ENCODE data around the gene FUT1. TPM values are rescaled to one million over a fixed set of nuclear protein-coding genes. Genes with fewer than 3 reads are reported as not detected.

FUT1 gene
- total RNA-seq, 4 donors from 2014 or later, result 0.98 to 4.2 (median 2.4) TPM

GRCh38 chr19:48722196-48722708 lies 30.2 kb downstream of the FUT1 start:
- 81 to 82% methylated on average over 10 to 11 of the region's 11 CpGs for WGBS, 2 donors
- H3K9me3 ChIP-seq, result no peaks in the 10 kb centered on the region
- no peak for DNase-seq (ENCODE audit: low spot score in 2 of 2)
- no peak overlapping the region for H3K27ac ChIP-seq
- H3K36me3 ChIP-seq, result no peaks in the 10 kb centered on the region
- no peak overlapping the region for H3K4me3 ChIP-seq
- TF ChIP-seq CTCF (IDR thresholded peaks at IDR 0.05) (no peak), EP300 (IDR thresholded peaks at IDR 0.05) (no peak), POLR2A (IDR thresholded peaks at IDR 0.05) (no peak)
- H3K4me1 ChIP-seq, result peaks cover 0 to 61% (median 26%) of the 10 kb centered on the region in 4 donors
- no peaks in the 10 kb centered on the region for H3K27me3 ChIP-seq

DNA sequence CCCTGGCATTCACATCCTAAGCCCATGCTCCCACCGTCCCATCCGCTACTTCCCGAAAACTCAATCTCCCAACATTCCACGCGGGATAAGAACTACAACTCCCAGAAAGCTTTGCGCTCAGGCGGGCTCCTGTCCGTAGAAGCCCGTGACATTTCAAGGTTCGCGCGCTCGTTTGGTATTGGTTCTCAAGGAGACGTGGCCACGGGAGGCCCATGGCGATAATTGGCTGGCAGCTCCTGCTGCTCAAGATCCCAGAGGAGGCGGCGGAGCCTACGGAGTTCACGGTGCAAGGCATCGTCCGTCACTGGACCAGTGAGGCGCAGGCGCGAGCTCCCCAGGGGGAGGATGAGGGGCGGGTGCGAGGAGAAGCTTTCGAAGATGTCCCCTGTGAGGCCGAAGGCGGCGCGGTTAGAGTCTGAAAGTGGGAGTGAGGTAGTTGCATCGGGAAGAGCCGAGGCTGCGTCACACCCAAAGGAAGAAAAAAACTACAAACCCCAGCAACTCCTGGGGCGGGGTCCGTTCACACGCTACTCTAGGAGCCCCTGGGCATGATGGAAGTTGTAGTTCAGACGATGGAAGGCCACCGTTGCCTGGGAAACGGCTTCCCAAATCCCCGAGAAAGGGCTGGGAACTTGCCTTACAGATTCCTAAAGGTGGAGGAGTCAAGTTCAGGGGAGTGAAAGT lies 31.7 kb downstream of the FUT1 start:
- peak overlapping the region; percentile 36 to 63 (median 59) for H3K4me3 ChIP-seq
- no peaks in the 10 kb centered on the region for H3K36me3 ChIP-seq
- no peaks in the 10 kb centered on the region for H3K9me3 ChIP-seq
- WGBS, 2 donors, result 15 to 22% methylated on average over 39 to 42 of the region's 42 CpGs
- H3K27me3 ChIP-seq, result no peaks in the 10 kb centered on the region
- peak overlapping the region; percentile 88 to 96 (median 92) for H3K27ac ChIP-seq
- TF ChIP-seq CTCF (IDR thresholded peaks at IDR 0.05), result peak in 2 of 5 experiments; percentile 19 to 23
- peak in 1 of 2 donors; percentile 24 for TF ChIP-seq POLR2A (IDR thresholded peaks at IDR 0.05)
- TF ChIP-seq EP300 (IDR thresholded peaks at IDR 0.05), result peak; percentile 83 to 88
- H3K4me1 ChIP-seq, result peaks cover 0 to 75% (median 37%) of the 10 kb centered on the region in 4 donors
- peak; percentile 97 to 99 for DNase-seq (ENCODE audit: low spot score in 2 of 2)

DNA sequence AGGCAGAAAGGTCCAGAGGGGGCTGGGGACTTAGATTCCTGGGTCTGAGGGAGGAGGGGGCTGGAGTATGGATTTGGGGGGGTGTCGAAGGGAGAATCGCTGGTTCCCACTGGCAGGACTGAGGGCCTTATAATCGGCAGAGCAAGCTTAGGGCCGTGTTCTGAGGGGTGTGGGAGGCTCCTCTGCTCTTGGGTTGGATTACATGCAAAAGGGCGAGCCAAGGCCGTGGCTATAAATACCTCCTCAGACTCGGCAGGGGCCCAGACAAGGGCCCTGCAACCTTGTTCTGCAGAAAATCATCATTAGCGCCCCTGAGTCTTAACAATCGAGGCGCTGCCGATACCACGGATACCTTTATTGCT lies 32.2 kb downstream of the FUT1 start:
- Histone ChIP-seq H3K27me3 (no peaks in the 10 kb centered on the region), H3K9me3 (no peaks in the 10 kb centered on the region), H3K36me3 (no peaks in the 10 kb centered on the region), H3K4me3 (peak overlapping the region in 1 of 4 donors; percentile 63), H3K27ac (peak overlapping the region; percentile 88 to 96 (median 92)), H3K4me1 (peaks cover 0 to 75% (median 41%) of the 10 kb centered on the region in 4 donors)
- TF ChIP-seq EP300 (IDR thresholded peaks at IDR 0.05) (no peak), POLR2A (IDR thresholded peaks at IDR 0.05) (no peak), CTCF (IDR thresholded peaks at IDR 0.05) (no peak)
- DNase-seq (ENCODE audit: low spot score in 2 of 2), result no peak
- WGBS, 2 donors, result 26 to 29% methylated on average over 12 of the region's 12 CpGs

DNA sequence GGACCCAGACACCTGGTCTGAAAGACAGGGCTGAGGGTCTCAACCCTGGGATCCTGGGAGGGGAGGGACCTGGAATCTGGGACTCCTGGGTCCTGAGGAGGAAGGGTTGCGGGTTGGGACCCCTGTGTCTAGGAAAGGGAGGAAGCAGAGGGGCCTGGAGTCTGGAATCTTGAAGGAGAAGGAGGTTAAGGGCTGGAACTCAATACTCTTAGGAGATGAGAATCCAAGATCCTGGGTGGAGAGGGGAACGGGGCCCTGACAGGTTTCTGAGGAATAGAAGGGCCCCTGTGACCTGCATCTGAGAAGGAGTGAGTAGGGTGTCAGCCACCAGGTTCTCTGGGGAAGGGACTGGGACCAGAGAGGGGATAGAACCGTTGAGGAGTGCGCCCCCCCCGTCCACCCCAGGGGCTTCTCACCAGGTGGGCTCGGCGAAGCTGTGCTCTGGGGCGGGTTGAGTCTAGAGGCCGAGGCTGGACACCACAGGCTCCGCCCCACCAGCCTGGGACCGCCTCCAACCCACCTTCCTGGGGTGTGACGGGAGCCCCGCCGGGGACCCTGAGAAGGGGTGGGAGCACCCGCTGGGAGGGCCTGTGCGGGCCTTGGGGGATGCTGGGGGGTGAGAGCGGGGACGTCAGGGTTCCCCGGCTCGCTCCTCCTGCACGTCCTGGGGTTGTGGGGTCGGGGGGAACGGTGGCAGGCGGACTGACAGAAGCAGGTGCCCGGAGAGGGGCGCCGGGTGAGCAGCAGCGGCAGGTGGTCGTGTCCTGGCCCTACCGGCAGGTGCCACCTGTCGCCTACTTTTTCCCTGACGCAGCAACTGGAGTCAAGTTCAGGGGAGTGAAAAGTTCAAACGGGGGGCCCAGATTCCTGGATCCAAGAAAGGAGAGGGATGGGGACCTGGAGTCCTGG lies 32.9 kb downstream of the FUT1 start, which contains the start of gene MAMSTR:
TSS of gene MAMSTR (minus strand) at position 463 of the 909 bp plus-strand sequence. CDS start 694 bp downstream, outside the sequence.
- DNase-seq (ENCODE audit: low spot score in 2 of 2), result no peak

More for the DNA sequence above, 32.9 kb downstream of the FUT1 start, which contains the start of gene MAMSTR:
- peak within 1 kb of the TSS; percentile 88 to 96 (median 92) for H3K27ac ChIP-seq
- H3K4me1 ChIP-seq, result peaks cover 0 to 75% (median 43%) of the 10 kb centered on the region in 4 donors
- no peaks in the 10 kb centered on the region for H3K27me3 ChIP-seq
- WGBS, 2 donors, result 76 to 79% methylated on average over 27 to 33 of the region's 33 CpGs
- no peaks in the 10 kb centered on the region for H3K9me3 ChIP-seq
- TF ChIP-seq CTCF (IDR thresholded peaks at IDR 0.05), result no peak
- no peak for TF ChIP-seq EP300 (IDR thresholded peaks at IDR 0.05)
- TF ChIP-seq POLR2A (IDR thresholded peaks at IDR 0.05), result no peak
- H3K4me3 ChIP-seq, result peak within 1 kb of the TSS in 3 of 4 donors; percentile 55 to 63 (median 63)
- H3K36me3 ChIP-seq, result no peaks in the 10 kb centered on the region

Measured in tibial nerve (tissue), 4 donors.